ENCODE measurements around the gene SLC2A2.

SLC2A2 gene

DNA sequence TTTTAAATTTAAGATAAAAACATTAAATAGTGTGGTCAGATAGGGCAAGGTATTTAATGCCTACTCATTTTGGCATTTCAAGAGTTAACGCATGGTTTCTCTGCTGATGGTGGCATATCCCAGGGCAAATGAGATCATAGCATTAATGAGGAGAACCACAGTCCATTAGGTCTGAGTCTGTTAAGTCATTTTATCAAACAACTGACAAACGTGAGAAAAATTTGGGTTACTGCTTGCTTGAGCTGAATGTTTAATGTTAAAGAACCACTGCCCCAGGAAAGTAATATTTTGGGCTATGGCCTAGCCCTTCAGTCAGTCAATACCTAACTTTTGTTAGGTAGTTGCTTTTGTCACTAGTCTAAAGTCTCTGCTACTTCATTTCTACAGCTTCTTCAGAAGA is 37.9 kb upstream of the SLC2A2 start:
- no peak for DNase-seq (ENCODE audit: extremely low spot score)
- ChIA-PET POLR2A (no interaction called here), CTCF (no interaction called here)

DNA sequence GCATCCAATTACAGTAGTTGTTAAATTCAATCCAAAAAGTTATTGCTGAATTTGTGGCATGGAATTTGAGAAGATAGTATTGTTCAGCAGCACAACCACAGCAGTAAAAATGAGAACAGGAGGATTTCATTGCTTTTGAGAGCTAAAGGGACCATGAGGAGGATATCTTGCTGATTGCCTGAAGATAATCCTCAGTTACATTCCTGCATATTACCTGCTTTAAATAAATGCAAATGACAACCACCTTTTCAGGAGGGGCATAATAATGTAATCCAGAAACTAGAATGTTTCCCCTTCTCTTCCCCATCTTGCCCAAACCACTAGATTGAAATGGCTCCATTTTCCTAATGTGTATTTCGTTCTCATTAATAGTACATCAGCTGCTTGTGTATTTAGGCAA is 35.2 kb upstream of the SLC2A2 start:
- CTCF ChIA-PET: no interaction called here
- no peak for DNase-seq (ENCODE audit: extremely low spot score)
- no peak for TF ChIP-seq ARNT (IDR thresholded peaks at IDR 0.05)
- POLR2A ChIA-PET: no interaction called here

More for the DNA sequence above, 37.9 kb upstream of the SLC2A2 start:
- no peak for TF ChIP-seq TARDBP (IDR thresholded peaks at IDR 0.05)
- no peak for TF ChIP-seq NFRKB (IDR thresholded peaks at IDR 0.05)
- TF ChIP-seq HDGF (IDR thresholded peaks at IDR 0.05; ENCODE audit: borderline replicate concordance): no peak
- no peak for TF ChIP-seq ELF4 (IDR thresholded peaks at IDR 0.05)
- no peak for TF ChIP-seq L3MBTL2 (conservative IDR thresholded peaks at IDR 0.05)
- no peak for TF ChIP-seq FOXK2 (IDR thresholded peaks at IDR 0.05)
- no peak for TF ChIP-seq ARNT (IDR thresholded peaks at IDR 0.05)
- TF ChIP-seq ZNF384 (IDR thresholded peaks at IDR 0.05): no peak
- no peak for TF ChIP-seq LEF1 (IDR thresholded peaks at IDR 0.05; ENCODE audit: borderline replicate concordance)
- no peak for TF ChIP-seq SUZ12 (IDR thresholded peaks at IDR 0.05)
- no peak for TF ChIP-seq BHLHE40 (IDR thresholded peaks at IDR 0.05; ENCODE audit: borderline replicate concordance)
- no peak for TF ChIP-seq PKNOX1 (IDR thresholded peaks at IDR 0.05)
- TF ChIP-seq SP1 (IDR thresholded peaks at IDR 0.05): no peak
- no peak for TF ChIP-seq FOXA1 (IDR thresholded peaks at IDR 0.05)
- no peak for TF ChIP-seq CTBP1 (IDR thresholded peaks at IDR 0.05; ENCODE audit: borderline replicate concordance)
- no peak for TF ChIP-seq FOXM1 (IDR thresholded peaks at IDR 0.05; ENCODE audit: borderline replicate concordance)

DNA sequence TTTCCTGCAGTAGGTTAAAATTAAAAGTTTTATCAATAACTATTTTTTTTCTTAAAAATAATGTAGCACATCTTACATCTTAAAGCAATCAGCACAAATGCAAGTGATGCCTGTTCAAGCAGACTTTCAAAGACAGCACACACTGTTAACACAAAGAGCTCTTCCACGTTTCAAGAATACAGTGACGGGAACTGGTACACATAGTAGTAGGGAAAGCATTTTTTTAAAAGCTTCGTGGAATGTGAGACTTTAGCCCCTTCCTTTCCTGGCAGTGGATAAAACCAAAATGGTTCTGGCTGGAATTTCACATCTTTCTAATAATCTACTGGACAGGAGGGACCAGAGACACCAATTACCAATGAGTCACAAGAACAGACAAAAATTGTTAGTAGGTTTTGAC is 33.5 kb upstream of the SLC2A2 start:
- CTCF ChIA-PET: no interaction called here
- no peak for DNase-seq (ENCODE audit: extremely low spot score)
- TF ChIP-seq PKNOX1 (IDR thresholded peaks at IDR 0.05) (no peak), BHLHE40 (IDR thresholded peaks at IDR 0.05; ENCODE audit: borderline replicate concordance) (no peak), ZNF384 (IDR thresholded peaks at IDR 0.05) (no peak), LEF1 (IDR thresholded peaks at IDR 0.05; ENCODE audit: borderline replicate concordance) (no peak), CTBP1 (IDR thresholded peaks at IDR 0.05; ENCODE audit: borderline replicate concordance) (no peak), L3MBTL2 (conservative IDR thresholded peaks at IDR 0.05) (no peak), HDGF (IDR thresholded peaks at IDR 0.05; ENCODE audit: borderline replicate concordance) (no peak), TARDBP (IDR thresholded peaks at IDR 0.05) (no peak), FOXA1 (IDR thresholded peaks at IDR 0.05) (no peak), SUZ12 (IDR thresholded peaks at IDR 0.05) (no peak), SP1 (IDR thresholded peaks at IDR 0.05) (no peak), FOXK2 (IDR thresholded peaks at IDR 0.05) (no peak), ARNT (IDR thresholded peaks at IDR 0.05) (no peak), FOXM1 (IDR thresholded peaks at IDR 0.05; ENCODE audit: borderline replicate concordance) (no peak), NFRKB (IDR thresholded peaks at IDR 0.05) (no peak), ELF4 (IDR thresholded peaks at IDR 0.05) (no peak)
- POLR2A ChIA-PET: no interaction called here

DNA sequence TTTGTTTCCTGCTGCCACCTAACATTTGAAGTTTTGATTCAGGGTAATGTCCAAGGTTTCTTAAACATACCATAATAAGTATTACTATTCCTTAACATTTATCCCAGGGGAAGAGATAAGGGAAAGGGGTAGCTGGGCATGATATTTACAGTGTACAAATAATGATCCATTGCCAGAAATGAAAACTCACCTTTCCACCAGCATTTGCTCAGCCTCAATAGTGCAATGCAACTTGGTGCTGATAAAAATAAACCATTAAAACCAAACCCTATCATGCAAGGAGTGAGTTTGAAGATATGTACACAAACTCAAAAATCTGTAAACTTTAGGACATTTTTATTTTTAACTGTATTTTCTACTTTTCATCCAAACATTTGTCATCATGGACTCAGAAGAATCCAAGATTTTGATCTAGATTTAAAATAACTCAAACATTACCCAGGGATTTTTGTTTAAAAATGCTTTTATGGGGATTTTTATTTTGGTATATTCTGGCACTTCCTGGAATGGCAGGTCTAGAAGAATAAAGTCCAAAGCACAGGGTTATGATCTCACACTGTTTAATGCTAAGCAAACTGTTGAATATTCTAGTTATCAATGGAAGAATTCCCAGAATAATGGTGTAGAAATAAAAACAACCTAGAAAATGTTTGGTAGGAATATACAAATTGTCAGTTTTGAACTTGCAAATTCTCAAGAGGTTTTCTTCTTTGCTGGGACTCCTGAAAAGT is 32.5 kb upstream of the SLC2A2 start:
- CTCF ChIA-PET: no interaction called here
- TF ChIP-seq BHLHE40 (IDR thresholded peaks at IDR 0.05; ENCODE audit: borderline replicate concordance) (no peak), ELF4 (IDR thresholded peaks at IDR 0.05) (no peak), L3MBTL2 (conservative IDR thresholded peaks at IDR 0.05) (no peak), FOXK2 (IDR thresholded peaks at IDR 0.05) (no peak), SUZ12 (IDR thresholded peaks at IDR 0.05) (no peak), FOXA1 (IDR thresholded peaks at IDR 0.05) (no peak), ZNF384 (IDR thresholded peaks at IDR 0.05) (no peak), HDGF (IDR thresholded peaks at IDR 0.05; ENCODE audit: borderline replicate concordance) (no peak), LEF1 (IDR thresholded peaks at IDR 0.05; ENCODE audit: borderline replicate concordance) (no peak), ARNT (IDR thresholded peaks at IDR 0.05) (no peak), TARDBP (IDR thresholded peaks at IDR 0.05) (no peak), FOXM1 (IDR thresholded peaks at IDR 0.05; ENCODE audit: borderline replicate concordance) (no peak)
- POLR2A ChIA-PET: no interaction called here
- no peak for DNase-seq (ENCODE audit: extremely low spot score)

DNA sequence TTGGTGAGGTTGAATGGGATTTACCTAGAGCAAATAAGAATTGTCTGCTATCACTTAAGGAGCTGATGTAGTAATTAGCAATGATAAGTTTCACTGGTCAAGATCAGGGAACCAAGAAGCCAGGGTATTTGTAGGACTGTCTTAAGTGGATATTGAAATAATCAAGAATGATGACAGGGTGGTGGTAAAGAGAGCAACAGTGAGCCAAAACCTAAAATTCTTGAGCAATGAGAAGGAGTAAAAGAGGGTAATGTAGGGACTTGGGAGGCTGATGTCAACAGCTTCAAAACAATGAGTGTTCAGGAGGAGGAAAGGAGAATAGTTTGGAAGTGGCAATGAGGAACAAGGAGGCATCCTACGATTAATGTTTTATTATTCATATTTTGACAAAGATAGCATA is 31.5 kb upstream of the SLC2A2 start:
- DNase-seq (ENCODE audit: extremely low spot score): no peak
- POLR2A ChIA-PET: no interaction called here
- CTCF ChIA-PET: interaction anchor here (1.0 kb wide), 1 partner anchor 8 kb away, joined by 3 read pairs; no protein-coding TSS in a partner anchor
- no peak for TF ChIP-seq ELF4 (IDR thresholded peaks at IDR 0.05)
- no peak for TF ChIP-seq FOXA1 (IDR thresholded peaks at IDR 0.05)
- TF ChIP-seq CTBP1 (IDR thresholded peaks at IDR 0.05; ENCODE audit: borderline replicate concordance): no peak
- no peak for TF ChIP-seq SP1 (IDR thresholded peaks at IDR 0.05)
- TF ChIP-seq ZNF384 (IDR thresholded peaks at IDR 0.05): no peak

DNA sequence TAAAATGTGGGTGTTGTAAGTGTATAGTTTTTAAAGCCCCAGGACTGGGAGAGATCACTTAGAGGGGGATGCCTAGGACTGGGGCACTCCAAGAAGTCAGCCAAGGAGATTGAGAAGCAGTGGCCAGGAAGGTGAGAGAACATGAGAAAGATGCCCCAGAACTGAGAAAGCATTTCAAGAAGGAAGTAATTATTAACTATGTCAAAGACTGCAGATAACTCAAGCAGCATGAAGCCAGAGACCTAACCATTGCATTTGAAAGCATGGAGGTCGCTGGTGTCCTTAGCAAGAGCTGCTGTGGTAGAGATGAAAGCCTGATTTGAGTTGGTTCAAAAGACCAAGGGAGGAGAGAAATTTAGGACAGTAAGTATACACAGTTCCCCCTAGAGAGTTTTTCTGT is 30.6 kb upstream of the SLC2A2 start:
- DNase-seq (ENCODE audit: extremely low spot score): no peak
- POLR2A ChIA-PET: no interaction called here
- TF ChIP-seq FOXM1 (IDR thresholded peaks at IDR 0.05; ENCODE audit: borderline replicate concordance) (no peak), PKNOX1 (IDR thresholded peaks at IDR 0.05) (no peak), SP1 (IDR thresholded peaks at IDR 0.05) (no peak), FOXA1 (IDR thresholded peaks at IDR 0.05) (no peak), NFRKB (IDR thresholded peaks at IDR 0.05) (no peak), L3MBTL2 (conservative IDR thresholded peaks at IDR 0.05) (no peak), ARNT (IDR thresholded peaks at IDR 0.05) (no peak), ELF4 (IDR thresholded peaks at IDR 0.05) (no peak), CTBP1 (IDR thresholded peaks at IDR 0.05; ENCODE audit: borderline replicate concordance) (no peak), SUZ12 (IDR thresholded peaks at IDR 0.05) (no peak), ZNF384 (IDR thresholded peaks at IDR 0.05) (no peak), TARDBP (IDR thresholded peaks at IDR 0.05) (no peak), BHLHE40 (IDR thresholded peaks at IDR 0.05; ENCODE audit: borderline replicate concordance) (no peak), FOXK2 (IDR thresholded peaks at IDR 0.05) (no peak)
- CTCF ChIA-PET: no interaction called here

Measured in HEK293T (cell line).